Spleen (tissue), 11 donors: ENCODE data around the gene OPCML. TPM values are rescaled to one million over a fixed set of nuclear protein-coding genes. Genes with fewer than 3 reads are reported as not detected.

Experiments used
- DNase-seq: peaks from one replicate; pipeline ENCODE4 v3.0.0-alpha.2; 2020
- H3K27ac ChIP-seq, 8 donors: fragments of 200-600 bp; sonication (generic) in 7 of 8; 1 replicate in 4 of 8; 2 replicates in 4 of 8; pipeline versions ENCODE4 v1.5.0 to v1.8.0; 2016 to 2021; ENCODE audit warnings: inconsistent platforms in 4 of 8, mild to moderate bottlenecking in 4 of 8, moderate library complexity in 1 of 8
- H3K27me3 ChIP-seq, 7 donors: fragments of 200-600 bp; sonication (generic) in 6 of 7; replicated peaks in 1 of 7; 1 replicate in 4 of 7; 2 replicates in 3 of 7; pipeline versions ENCODE4 v1.5.0 to v1.8.0; 2016 to 2021; ENCODE audit warnings: inconsistent platforms in 3 of 7, mild to moderate bottlenecking in 1 of 7
- H3K36me3 ChIP-seq, 6 donors: fragments of 200-600 bp; sonication (generic) in 5 of 6; 1 replicate in 4 of 6; 2 replicates in 2 of 6; pipeline versions ENCODE4 v1.5.0 to v1.8.0; 2016 to 2021; ENCODE audit warnings: inconsistent platforms in 2 of 6
- H3K4me1 ChIP-seq, 6 donors: fragments of 200-600 bp; sonication (generic) in 5 of 6; 1 replicate in 3 of 6; 2 replicates in 3 of 6; pipeline versions ENCODE4 v1.5.0 to v1.8.0; 2016 to 2021; ENCODE audit warnings: inconsistent platforms in 3 of 6
- H3K4me3 ChIP-seq, 8 donors: fragments of 200-600 bp; sonication (generic) in 7 of 8; 1 replicate in 4 of 8; 2 replicates in 4 of 8; pipeline versions ENCODE4 v1.5.0 to v1.8.0; 2016 to 2021; ENCODE audit warnings: inconsistent platforms in 4 of 8, mild to moderate bottlenecking in 4 of 8, moderate library complexity in 2 of 8
- H3K9me3 ChIP-seq, 8 donors: fragments of 200-600 bp; sonication (generic) in 7 of 8; 1 replicate in 4 of 8; 2 replicates in 4 of 8; pipeline versions ENCODE4 v1.5.0 to v1.8.0; 2016 to 2021; ENCODE audit warnings: inconsistent platforms in 4 of 8
- CTCF ChIP-seq, 11 experiments: fragments of 200-600 bp in 7 of 11; fragments of 450-650 bp in 4 of 11; sonication (generic) in 4 of 11; IDR thresholded peaks in 8 of 11; conservative IDR thresholded peaks in 3 of 11; 1 replicate in 7 of 11; 2 replicates in 4 of 11; pipeline versions ENCODE4 v1.4.0 to v1.8.0; 2016 to 2021; ENCODE audit warnings: antibody characterized with exemption in 11 of 11, inconsistent platforms in 4 of 11, mild to moderate bottlenecking in 1 of 11
- POLR2A ChIP-seq, 3 donors: fragments of 450-650 bp; IDR thresholded peaks; one replicate each; pipeline ENCODE4 v1.5.1; 2017; ENCODE audit warnings: antibody characterized with exemption in 3 of 3, mild to moderate bottlenecking in 1 of 3
- POLR2AphosphoS5 ChIP-seq, 3 donors: sonication (generic); formaldehyde crosslinking; IDR thresholded peaks; one replicate each; pipeline ENCODE4 v1.5.1; 2017; ENCODE audit warnings: antibody characterized with exemption in 3 of 3
- WGBS, 5 donors: extraction: QIAGEN DNeasy Blood & Tissue Kit in 3 of 5; methylation state at CpG; one replicate each; pipeline versions ENCODE4 v1.1.5 to v1.1.7; 2013 to 2018; 5-methylcytosine and 5-hydroxymethylcytosine counted together
- intact Hi-C: fragments of 100-400 bp; cut with DNase I; formaldehyde crosslinking; loops from one replicate; pipeline ENCODE4 v1.15.0; 2023; ENCODE audit warnings: low total_unique reads
- polyA plus RNA-seq, 3 donors: library from polyadenylated mRNA; stranded (reverse); fragments of 200-250 nt; gene quantifications; one replicate each; pipeline ENCODE4 v1.2.1, GENCODE V29; 2013
- total RNA-seq, 7 donors: library from RNA; depleted of rRNA in 3 of 7; stranded (reverse); fragments of >200 nt in 3 of 7; fragmentation: NEBNext Ultra II Directional in 4 of 7; extraction: Animal tissue kit (Norgen Biotek cat#: 25700) in 4 of 7; gene quantifications; one replicate each; pipeline versions ENCODE4 v1.1.0 to v1.2.1, GENCODE V29; 2016 to 2021
- donor health status: healthy with polysubstance abuse.
- donor health status: DM: no; HTN: no; CAD: no; lungs with moderate emphysema.
- donor health status: DM: no; HTN: no; CAD: no.
- donor health status: Bipolar disorder and iron deficiency.
- donor health status: healthy.
- donor health status: DM: no; HTN: no; CAD: no.
- donor health status: DM: yes; HTN: yes; CAD: no.

OPCML gene
- total and polyA plus RNA-seq, 10 donors: 0.09 to 10.7 (median 3.1) TPM

GRCh38 chr11:133253570-133253969 lies 278.7 kb downstream of the OPCML start:
- Histone ChIP-seq H3K27me3 (peaks cover 0 to 6% (median 0%) of the 10 kb centered on the region in 7 donors), H3K4me3 (no peak overlapping the region), H3K9me3 (no peaks in the 10 kb centered on the region), H3K36me3 (no peaks in the 10 kb centered on the region), H3K27ac (no peak overlapping the region), H3K4me1 (no peaks in the 10 kb centered on the region)
- no peak for TF ChIP-seq CTCF (IDR thresholded peaks at IDR 0.05 in 8 of 11, conservative IDR thresholded peaks at IDR 0.05 in 3 of 11)
- no peak for TF ChIP-seq POLR2AphosphoS5 (IDR thresholded peaks at IDR 0.05)
- TF ChIP-seq POLR2A (IDR thresholded peaks at IDR 0.05): no peak
- intact Hi-C loops: no loop called here
- DNase-seq: no peak
- WGBS, 5 donors: 89 to 100% (median 97%) methylated on average over 3 of the region's 3 CpGs

- Histone ChIP-seq H3K36me3 (no peaks in the 10 kb centered on the region), H3K27me3 (peaks cover 0 to 6% (median 0%) of the 10 kb centered on the region in 7 donors), H3K27ac (no peak overlapping the region), H3K4me3 (no peak overlapping the region), H3K4me1 (no peaks in the 10 kb centered on the region), H3K9me3 (no peaks in the 10 kb centered on the region)
- intact Hi-C loops: no loop called here
- 72 to 89% (median 75%) methylated on average over 3 of the region's 3 CpGs for WGBS, 5 donors
- TF ChIP-seq POLR2A (IDR thresholded peaks at IDR 0.05) (no peak), POLR2AphosphoS5 (IDR thresholded peaks at IDR 0.05) (no peak), CTCF (IDR thresholded peaks at IDR 0.05 in 8 of 11, conservative IDR thresholded peaks at IDR 0.05 in 3 of 11) (no peak)
- DNase-seq: no peak
Observed at GRCh38 chr11:133251841-133252240, 280.5 kb downstream of the OPCML start.

- TF ChIP-seq POLR2A (IDR thresholded peaks at IDR 0.05) (no peak), POLR2AphosphoS5 (IDR thresholded peaks at IDR 0.05) (no peak), CTCF (IDR thresholded peaks at IDR 0.05 in 8 of 11, conservative IDR thresholded peaks at IDR 0.05 in 3 of 11) (no peak)
- 66 to 80% (median 73%) methylated on average over 6 of the region's 6 CpGs for WGBS, 5 donors
- no peak overlapping the region for H3K4me3 ChIP-seq
Observed at GRCh38 chr11:133249530-133249929, 282.8 kb downstream of the OPCML start.

DNA sequence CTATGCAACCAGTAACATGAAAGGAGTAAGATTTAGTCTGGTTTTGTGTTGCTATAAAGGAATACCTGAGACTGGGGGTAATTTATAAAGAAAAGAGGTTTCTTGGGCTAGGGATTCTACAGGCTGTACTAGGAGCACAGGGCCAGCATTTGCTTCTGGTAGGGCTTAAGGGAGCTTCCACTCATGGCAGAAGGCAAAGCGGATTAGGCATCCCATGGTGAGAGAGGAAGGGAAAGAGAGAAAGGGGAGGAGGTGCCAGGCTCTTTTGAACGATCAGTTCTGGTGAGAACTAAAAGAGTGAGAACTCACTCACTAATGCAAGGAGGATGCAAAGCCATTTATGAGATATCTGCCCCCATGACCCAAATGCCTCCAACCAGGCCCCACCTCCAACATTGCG lies 283.2 kb downstream of the OPCML start:
- no peaks in the 10 kb centered on the region for H3K36me3 ChIP-seq
- no peak overlapping the region for H3K27ac ChIP-seq
- H3K4me3 ChIP-seq: no peak overlapping the region
- peaks cover 0 to 3% (median 0%) of the 10 kb centered on the region in 8 donors for H3K9me3 ChIP-seq
- DNase-seq: no peak
- no peaks in the 10 kb centered on the region for H3K4me1 ChIP-seq
- intact Hi-C loops: no loop called here
- TF ChIP-seq POLR2A (IDR thresholded peaks at IDR 0.05) (no peak), CTCF (IDR thresholded peaks at IDR 0.05 in 8 of 11, conservative IDR thresholded peaks at IDR 0.05 in 3 of 11) (no peak), POLR2AphosphoS5 (IDR thresholded peaks at IDR 0.05) (no peak)
- WGBS, 5 donors: 61 to 78% (median 65%) methylated on average over 3 of the region's 3 CpGs
- H3K27me3 ChIP-seq: peaks cover 0 to 6% (median 0%) of the 10 kb centered on the region in 7 donors

More at GRCh38 chr11:133249530-133249929, 282.8 kb downstream of the OPCML start:
- no peaks in the 10 kb centered on the region for H3K4me1 ChIP-seq
- no peak overlapping the region for H3K27ac ChIP-seq
- H3K27me3 ChIP-seq: peaks cover 0 to 6% (median 0%) of the 10 kb centered on the region in 7 donors
- H3K36me3 ChIP-seq: no peaks in the 10 kb centered on the region
- no peak for DNase-seq
- H3K9me3 ChIP-seq: peaks cover 0 to 3% (median 0%) of the 10 kb centered on the region in 8 donors
- intact Hi-C loops: no loop called here
